Gastroesophageal sphincter (tissue), 4 donors: Measurements from ENCODE around the gene CHST3. TPM values are rescaled to one million over a fixed set of nuclear protein-coding genes. Genes with fewer than 3 reads are reported as not detected.
A peak's percentile ranks its signal among the peaks of the same experiment; 100 is the strongest.

Experiments
- ATAC-seq: fragments of 150-250 bp; one replicate; pipeline ENCODE4 v1.9.1; 2016; ENCODE audit warnings: mild to moderate bottlenecking, moderate library complexity
- H3K27ac ChIP-seq, 4 donors: fragments of 200-600 bp; sonication (generic) in 3 of 4; 1 replicate in 3 of 4; 2 replicates in 1 of 4; pipeline ENCODE4 v1.5.1; 2016 to 2019
- H3K27me3 ChIP-seq: fragments of 200-600 bp; sonication (generic); one replicate; pipeline ENCODE4 v1.5.1; 2019
- H3K36me3 ChIP-seq, 2 donors: fragments of 200-600 bp; sonication (generic); one replicate each; pipeline ENCODE4 v1.5.1; 2019; ENCODE audit warnings: control low read depth in 1 of 2
- H3K4me1 ChIP-seq, 3 donors: fragments of 200-600 bp; sonication (generic); 1 replicate in 2 of 3; 2 replicates in 1 of 3; pipeline ENCODE4 v1.5.1; 2016 to 2019; ENCODE audit warnings: control low read depth in 2 of 3
- H3K4me3 ChIP-seq, 2 donors: fragments of 200-600 bp; sonication (generic); one replicate each; pipeline ENCODE4 v1.5.1; 2019; ENCODE audit warnings: mild to moderate bottlenecking in 1 of 2, moderate library complexity in 1 of 2
- H3K9me3 ChIP-seq, 3 donors: fragments of 200-600 bp; sonication (generic); one replicate each; pipeline ENCODE4 v1.5.1; 2017 to 2019; ENCODE audit warnings: control low read depth in 2 of 3
- EP300 ChIP-seq: sonication (generic); formaldehyde crosslinking; IDR thresholded peaks from one replicate; pipeline ENCODE4 v1.6.1; 2017; ENCODE audit warnings: antibody characterized with exemption, mild to moderate bottlenecking
- POLR2A ChIP-seq, 2 donors: fragments of 450-650 bp; IDR thresholded peaks; one replicate each; pipeline ENCODE4 v1.6.1; 2017; ENCODE audit warnings: antibody characterized with exemption in 2 of 2, mild to moderate bottlenecking in 2 of 2, moderate library complexity in 1 of 2
- POLR2AphosphoS5 ChIP-seq: sonication (generic); formaldehyde crosslinking; IDR thresholded peaks from one replicate; pipeline ENCODE4 v1.6.1; 2017; ENCODE audit warnings: antibody characterized with exemption
- WGBS, 2 donors: methylation state at CpG; one replicate each; pipeline ENCODE4 v1.1.5; 2018; ENCODE audit warnings: low coverage in 1 of 2; 5-methylcytosine and 5-hydroxymethylcytosine counted together
- total RNA-seq, 4 donors: library from RNA; depleted of rRNA; stranded (reverse); fragments of >200 nt; gene quantifications; one replicate each; pipeline ENCODE4 v1.1.0, GENCODE V29; 2016
- TF ChIP-seq, protein P1 (sequence below), 4 experiments: fragments of 200-600 bp in 2 of 4; fragments of 450-650 bp in 2 of 4; sonication (generic) in 1 of 4; IDR thresholded peaks; one replicate each; pipeline ENCODE4 v1.5.1; 2017 to 2019; ENCODE audit warnings: antibody characterized with exemption in 4 of 4, mild to moderate bottlenecking in 2 of 4, moderate library complexity in 2 of 4

CHST3 gene
- total RNA-seq, 4 donors from 2014 or later = 31.8 to 48.0 (median 37.3) TPM

DNA sequence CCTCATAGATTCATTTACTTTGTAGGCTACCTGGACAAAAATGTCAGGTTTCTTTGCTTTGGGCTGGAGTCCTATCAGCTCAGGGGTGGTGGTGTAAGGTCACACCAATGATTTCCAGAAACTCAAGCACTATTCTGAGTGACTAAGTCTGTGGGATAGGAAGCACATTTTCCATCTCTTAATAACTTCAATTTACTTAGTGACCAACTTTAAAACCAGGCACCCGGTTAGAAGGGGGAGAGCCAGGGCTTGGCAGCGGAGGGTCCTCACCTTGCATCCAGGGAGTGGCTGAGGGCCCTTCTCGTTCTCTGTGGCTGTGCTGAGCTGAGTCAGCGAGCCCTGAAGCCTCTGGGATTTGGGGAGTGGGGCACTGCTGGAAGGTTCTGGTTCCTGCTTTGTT lies 6.7 kb downstream of the CHST3 start:
- Histone ChIP-seq H3K9me3 (no peaks in the 10 kb centered on the region), H3K36me3 (peaks cover 0 to 7% of the 10 kb centered on the region in 2 donors), H3K4me1 (peaks cover 10 to 100% (median 63%) of the 10 kb centered on the region in 3 donors), H3K27me3 (no peaks in the 10 kb centered on the region), H3K27ac (peak overlapping the region in 3 of 4 donors; percentile 67 to 83 (median 76)), H3K4me3 (peak overlapping the region in 1 of 2 donors; percentile 4)
- WGBS, 2 donors = 40 to 79% methylated on average over 1 to 4 of the region's 4 CpGs
- ATAC-seq = no peak
- TF ChIP-seq, protein P1, sequence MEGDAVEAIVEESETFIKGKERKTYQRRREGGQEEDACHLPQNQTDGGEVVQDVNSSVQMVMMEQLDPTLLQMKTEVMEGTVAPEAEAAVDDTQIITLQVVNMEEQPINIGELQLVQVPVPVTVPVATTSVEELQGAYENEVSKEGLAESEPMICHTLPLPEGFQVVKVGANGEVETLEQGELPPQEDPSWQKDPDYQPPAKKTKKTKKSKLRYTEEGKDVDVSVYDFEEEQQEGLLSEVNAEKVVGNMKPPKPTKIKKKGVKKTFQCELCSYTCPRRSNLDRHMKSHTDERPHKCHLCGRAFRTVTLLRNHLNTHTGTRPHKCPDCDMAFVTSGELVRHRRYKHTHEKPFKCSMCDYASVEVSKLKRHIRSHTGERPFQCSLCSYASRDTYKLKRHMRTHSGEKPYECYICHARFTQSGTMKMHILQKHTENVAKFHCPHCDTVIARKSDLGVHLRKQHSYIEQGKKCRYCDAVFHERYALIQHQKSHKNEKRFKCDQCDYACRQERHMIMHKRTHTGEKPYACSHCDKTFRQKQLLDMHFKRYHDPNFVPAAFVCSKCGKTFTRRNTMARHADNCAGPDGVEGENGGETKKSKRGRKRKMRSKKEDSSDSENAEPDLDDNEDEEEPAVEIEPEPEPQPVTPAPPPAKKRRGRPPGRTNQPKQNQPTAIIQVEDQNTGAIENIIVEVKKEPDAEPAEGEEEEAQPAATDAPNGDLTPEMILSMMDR (IDR thresholded peaks at IDR 0.05) = no peak
- no peak for TF ChIP-seq EP300
- TF ChIP-seq POLR2AphosphoS5 = no peak
- no peak for TF ChIP-seq POLR2A (IDR thresholded peaks at IDR 0.05)

DNA sequence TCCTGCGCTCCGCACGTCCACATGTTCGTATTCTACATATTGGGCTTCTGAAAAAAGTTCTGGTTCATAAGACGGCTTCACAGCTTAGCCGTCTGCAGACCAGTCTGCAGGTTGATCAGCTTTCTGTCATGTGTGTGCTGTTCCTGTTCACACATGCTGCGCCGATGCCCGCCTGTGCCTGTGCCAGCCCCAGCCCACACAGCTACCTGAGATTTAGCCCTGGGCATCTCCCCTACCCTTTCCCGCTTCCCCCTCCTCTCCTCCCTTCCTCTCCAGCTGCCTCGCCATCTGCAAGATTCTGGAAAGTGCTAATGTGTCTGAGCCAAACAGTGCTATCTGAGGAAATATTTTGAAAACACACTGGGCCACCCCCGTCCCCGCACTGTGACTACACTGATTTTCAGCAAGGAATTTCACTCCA lies 7.1 kb downstream of the CHST3 start:
- peaks cover 0 to 7% of the 10 kb centered on the region in 2 donors for H3K36me3 ChIP-seq
- 83 to 87% methylated on average over 2 to 9 of the region's 13 CpGs for WGBS, 2 donors
- peaks cover 11 to 100% (median 63%) of the 10 kb centered on the region in 3 donors for H3K4me1 ChIP-seq
- no peaks in the 10 kb centered on the region for H3K9me3 ChIP-seq
- TF ChIP-seq EP300 = no peak
- TF ChIP-seq POLR2AphosphoS5 = no peak
- TF ChIP-seq, protein P1 (IDR thresholded peaks at IDR 0.05) = no peak
- TF ChIP-seq POLR2A (IDR thresholded peaks at IDR 0.05) = no peak
- peak overlapping the region in 1 of 2 donors; percentile 4 for H3K4me3 ChIP-seq
- H3K27me3 ChIP-seq = no peaks in the 10 kb centered on the region
- H3K27ac ChIP-seq = peak overlapping the region in 3 of 4 donors; percentile 67 to 83 (median 76)
- no peak for ATAC-seq

DNA sequence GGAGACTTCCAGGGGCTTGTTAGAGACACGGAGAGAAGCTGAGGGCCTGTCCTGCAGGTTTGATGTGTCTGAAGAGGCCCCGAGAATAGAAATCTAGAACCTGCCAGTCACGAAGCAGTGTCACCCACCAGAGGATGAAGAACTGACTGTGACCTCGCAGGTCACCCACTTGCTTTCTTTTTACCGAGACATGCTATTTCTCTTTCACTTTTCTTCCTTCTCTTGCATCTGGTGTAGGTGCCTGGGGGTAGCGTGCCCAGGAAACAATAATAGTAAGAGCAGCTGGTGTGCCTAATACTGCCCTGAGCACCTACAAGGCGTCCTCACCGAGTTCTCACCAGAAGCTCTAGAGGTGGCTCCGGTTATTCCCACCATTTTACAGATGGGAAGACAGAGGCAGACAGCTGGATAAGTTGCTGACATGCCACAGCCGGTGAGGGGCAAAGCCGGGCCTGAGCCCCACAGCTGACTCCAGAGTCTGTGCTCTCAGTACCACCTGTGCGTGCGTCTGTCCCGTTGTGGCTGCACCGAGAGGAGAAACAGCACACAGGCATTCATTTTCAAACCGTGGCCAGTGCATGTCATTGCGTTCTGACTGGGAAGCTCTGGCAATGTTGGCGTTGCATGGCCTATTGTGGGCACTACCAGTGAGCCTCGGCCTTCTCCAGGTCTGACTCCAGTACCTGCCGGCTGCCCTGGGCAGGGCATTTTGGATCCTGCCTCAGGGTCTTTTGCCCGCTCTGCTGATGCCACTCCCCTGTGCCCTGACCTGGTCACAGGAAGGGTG lies 7.8 kb downstream of the CHST3 start:
- peaks cover 13 to 100% (median 67%) of the 10 kb centered on the region in 3 donors for H3K4me1 ChIP-seq
- TF ChIP-seq, protein P1 (IDR thresholded peaks at IDR 0.05) = no peak
- no peak for TF ChIP-seq EP300
- no peak for TF ChIP-seq POLR2A (IDR thresholded peaks at IDR 0.05)
- no peak for TF ChIP-seq POLR2AphosphoS5

DNA sequence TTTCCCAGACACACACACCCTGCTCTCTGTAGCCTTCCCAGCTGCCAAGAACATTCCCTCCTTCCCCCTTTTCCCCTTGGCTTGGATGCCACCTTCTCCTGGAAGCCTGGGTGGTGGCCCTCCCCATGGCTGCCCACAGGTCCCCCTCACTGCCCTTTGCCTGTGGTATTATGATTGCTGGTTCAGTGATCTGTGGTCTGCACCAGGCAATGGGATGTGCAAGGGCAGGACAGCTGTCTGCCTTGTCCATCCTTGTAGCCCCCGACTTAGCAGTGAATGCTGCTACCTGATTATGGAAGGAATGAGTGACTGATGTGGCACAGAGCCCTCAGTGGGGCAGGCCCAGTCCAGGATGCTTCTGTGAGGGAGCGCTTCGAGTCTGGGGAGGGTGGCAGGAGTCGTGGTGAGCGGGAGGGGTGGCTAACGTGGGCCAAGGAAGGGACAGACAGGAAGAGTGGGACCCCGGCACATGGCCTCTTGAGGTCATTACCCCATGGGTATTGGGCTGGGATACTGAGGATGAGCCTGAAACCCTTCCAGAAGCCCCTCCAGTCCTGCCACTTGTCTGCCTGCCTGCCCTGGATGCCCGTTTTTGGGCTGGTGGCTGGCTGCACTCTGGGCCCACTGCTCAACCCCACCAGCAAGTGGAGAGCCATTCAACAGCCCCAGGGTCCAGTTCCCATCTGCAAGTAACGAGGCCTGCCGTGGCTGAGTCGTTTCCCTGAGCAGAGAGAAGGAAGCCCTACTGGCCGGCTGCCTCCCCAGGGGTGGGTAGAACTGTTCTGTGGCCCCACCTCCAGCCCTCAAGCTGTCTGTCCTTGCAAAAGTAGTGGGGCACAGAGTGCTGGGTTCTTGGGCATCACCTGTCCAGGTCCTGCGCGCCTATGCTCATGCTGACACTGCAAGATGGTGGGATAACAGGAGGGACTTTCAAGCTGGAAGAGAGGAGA lies 8.8 kb downstream of the CHST3 start:
- Histone ChIP-seq H3K36me3 (peaks cover 0 to 7% of the 10 kb centered on the region in 2 donors), H3K27ac (peak overlapping the region in 3 of 4 donors; percentile 33 to 83 (median 43)), H3K27me3 (no peaks in the 10 kb centered on the region), H3K9me3 (no peaks in the 10 kb centered on the region), H3K4me3 (no peak overlapping the region), H3K4me1 (peaks cover 13 to 100% (median 67%) of the 10 kb centered on the region in 3 donors)
- TF ChIP-seq EP300 = no peak
- TF ChIP-seq POLR2AphosphoS5 = peak; percentile 38
- TF ChIP-seq, protein P1 (IDR thresholded peaks at IDR 0.05) = no peak
- no peak for ATAC-seq
- no CpG with 5 or more reads among the region's 14 CpGs for WGBS, 2 donors

More for the DNA sequence above, 7.8 kb downstream of the CHST3 start:
- peak overlapping the region in 3 of 4 donors; percentile 67 to 83 (median 76) for H3K27ac ChIP-seq
- H3K4me3 ChIP-seq = peak overlapping the region in 1 of 2 donors; percentile 4
- ATAC-seq = no peak
- 82 to 100% methylated on average over 1 to 10 of the region's 21 CpGs for WGBS, 2 donors
- no peaks in the 10 kb centered on the region for H3K27me3 ChIP-seq
- no peaks in the 10 kb centered on the region for H3K9me3 ChIP-seq
- peaks cover 0 to 7% of the 10 kb centered on the region in 2 donors for H3K36me3 ChIP-seq
